ENCODE results near the gene RNF115. TPM values are rescaled to one million over a fixed set of nuclear protein-coding genes. Genes with fewer than 3 reads are reported as not detected.
A peak's percentile ranks its signal among the peaks of the same experiment; 100 is the strongest.
"Not testable (repeated sequence)": the region's sequence is repeated elsewhere in the genome, so short reads cannot be mapped to it uniquely, and the experiment has no call there.

The RNF115 gene
- total RNA-seq, 8 experiments from 2014 or later: 7.2 to 18.7 (median 16.3) TPM

DNA sequence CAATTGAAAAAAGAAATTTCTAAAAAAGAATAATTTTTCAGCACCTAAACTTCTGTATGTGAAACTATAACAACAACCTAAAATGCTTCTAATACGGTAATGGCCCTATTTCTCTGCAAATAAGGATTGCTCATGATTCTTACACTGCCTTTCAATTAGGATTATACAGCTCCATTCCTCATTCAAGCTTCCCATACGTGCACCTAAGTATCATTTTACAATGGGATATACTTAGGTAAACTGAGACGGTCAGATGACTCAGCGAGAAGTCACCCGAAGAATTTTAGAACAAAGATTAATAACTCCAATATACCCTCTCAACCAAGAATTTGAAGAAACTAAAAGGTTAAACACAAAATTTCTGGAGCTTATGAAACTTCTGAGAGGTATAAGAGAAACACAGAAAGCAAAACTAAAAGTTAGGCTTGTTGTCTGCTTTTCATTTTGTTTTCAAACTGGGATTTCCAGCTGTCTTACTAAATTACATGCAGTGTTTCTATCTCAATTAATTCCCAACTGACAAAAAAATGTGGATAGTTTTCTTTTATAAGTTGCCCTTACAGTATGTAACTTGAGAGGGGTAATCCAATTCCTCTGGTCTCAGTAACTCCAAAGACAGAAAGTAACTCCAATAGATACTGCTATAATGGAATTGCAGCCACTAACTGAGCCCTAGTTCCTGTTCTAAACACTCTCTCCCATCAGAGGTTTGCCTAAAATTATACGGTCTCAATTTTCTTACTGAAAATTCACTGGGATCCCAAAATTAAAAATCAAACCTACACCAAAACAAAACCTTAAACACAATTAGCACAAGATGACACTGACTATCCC, 10.7 kb downstream of the RNF115 start:
- in situ Hi-C loops (cut with MboI; ENCODE audit: low pct_unique_long_range_greater_than_20kb in 2 of 9, low sequenced_read_pairs in 9 of 9, unreplicated experiment in 9 of 9); H3K4me3 ChIP-seq; H3K27ac ChIP-seq; H3K4me1 ChIP-seq (replicated peaks in 1 of 2): not testable (repeated sequence)
- ATAC-seq (replicated peaks in 6 of 8): peak in 1 of 8 experiments; percentile 22
- no CpG with 5 or more reads among the region's 6 CpGs for WGBS, 10 experiments

GRCh38 chr1:145806844-145807243, 17.1 kb downstream of the RNF115 start:
- no peak for ATAC-seq (replicated peaks in 6 of 8)
- 94 to 100% (median 99%) methylated on average over 1 to 7 of the region's 7 CpGs; no CpG with 5 or more reads in 2 of the 10 experiments for WGBS, 10 experiments

GRCh38 chr1:145806408-145806807, 17.5 kb downstream of the RNF115 start:
- in situ Hi-C loops (cut with MboI; ENCODE audit: low pct_unique_long_range_greater_than_20kb in 2 of 9, low sequenced_read_pairs in 9 of 9, unreplicated experiment in 9 of 9): no loop called here
- H3K4me1 ChIP-seq (replicated peaks in 1 of 2): peaks cover 0 to 6% of the 10 kb centered on the region in 2 donors
- H3K27ac ChIP-seq: no peak overlapping the region
- WGBS, 10 experiments: 84 to 100% (median 98%) methylated on average over 2 to 4 of the region's 4 CpGs; no CpG with 5 or more reads in 1 of the 10 experiments
- no peak for ATAC-seq (replicated peaks in 6 of 8)
- H3K4me3 ChIP-seq: no peak overlapping the region

More at GRCh38 chr1:145806844-145807243, 17.1 kb downstream of the RNF115 start:
- Histone ChIP-seq H3K4me1 (replicated peaks in 1 of 2) (peaks cover 0 to 6% of the 10 kb centered on the region in 2 donors), H3K4me3 (no peak overlapping the region), H3K27ac (no peak overlapping the region)
- in situ Hi-C loops (cut with MboI; ENCODE audit: low pct_unique_long_range_greater_than_20kb in 2 of 9, low sequenced_read_pairs in 9 of 9, unreplicated experiment in 9 of 9): no loop called here

DNA sequence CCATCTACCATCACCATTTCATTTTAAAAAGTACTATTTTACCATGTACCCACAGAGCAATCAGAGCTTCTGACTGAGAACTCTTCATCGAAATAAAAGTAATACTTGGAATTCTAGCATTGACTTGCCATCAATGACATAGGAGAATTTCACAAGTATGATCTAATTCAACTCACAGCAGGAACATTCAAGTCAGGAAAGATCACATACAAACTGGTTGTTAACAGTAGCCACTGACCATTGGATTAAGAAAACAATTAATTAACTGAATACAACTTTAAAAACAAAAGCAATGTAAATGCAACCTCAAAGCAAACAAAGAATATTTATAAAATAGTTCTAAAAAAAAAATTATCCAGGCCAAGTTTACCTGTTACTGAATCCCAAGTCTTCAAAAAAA, 18.8 kb downstream of the RNF115 start:
- Histone ChIP-seq H3K4me3 (no peak overlapping the region), H3K4me1 (replicated peaks in 1 of 2) (peaks cover 0 to 6% of the 10 kb centered on the region in 2 donors), H3K27ac (no peak overlapping the region)
- 14 to 89% (median 72%) methylated on average over 1 of the region's 1 CpG; no CpG with 5 or more reads in 3 of the 10 experiments for WGBS, 10 experiments
- in situ Hi-C loops (cut with MboI; ENCODE audit: low pct_unique_long_range_greater_than_20kb in 2 of 9, low sequenced_read_pairs in 9 of 9, unreplicated experiment in 9 of 9): no loop called here
- ATAC-seq (replicated peaks in 6 of 8): no peak

DNA sequence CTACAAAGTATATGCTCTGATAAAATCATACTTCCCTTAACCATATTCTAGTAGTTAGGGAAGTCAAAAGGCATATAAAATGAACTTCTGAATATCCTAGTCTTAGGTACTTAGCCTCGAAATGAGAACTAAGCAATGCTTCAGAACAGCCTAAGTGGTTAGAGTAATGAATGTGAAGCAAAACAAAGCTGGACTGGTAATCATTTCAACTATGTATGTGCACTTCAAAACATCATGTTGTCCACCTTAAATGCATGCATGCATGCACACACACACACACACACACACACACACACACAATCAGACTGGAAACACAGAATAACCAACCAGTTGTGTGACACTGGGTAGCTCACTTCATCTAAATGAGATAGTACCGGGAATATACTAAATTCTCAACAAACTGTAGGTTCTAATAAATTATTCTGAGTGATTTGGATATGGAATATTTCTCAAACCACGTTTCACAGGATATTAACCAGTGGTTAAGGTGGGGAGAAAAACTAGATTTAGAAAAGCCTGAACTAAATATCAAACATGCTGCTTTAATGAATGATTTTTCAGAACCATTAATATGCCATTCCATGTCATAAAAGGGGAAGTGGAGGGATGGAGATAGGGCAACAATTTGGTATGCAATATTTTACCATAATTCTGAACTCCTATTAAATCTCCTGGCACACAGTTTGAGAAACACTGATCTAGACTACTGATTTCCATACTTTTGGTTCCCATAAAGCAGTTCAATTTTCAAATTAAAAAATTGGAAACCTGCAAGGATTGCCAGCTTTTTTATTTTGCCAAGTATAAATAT, 19.5 kb downstream of the RNF115 start:
- WGBS, 10 experiments: 57 to 86% (median 74%) methylated on average over 1 to 3 of the region's 3 CpGs; no CpG with 5 or more reads in 2 of the 10 experiments
- in situ Hi-C loops (cut with MboI; ENCODE audit: low pct_unique_long_range_greater_than_20kb in 2 of 9, low sequenced_read_pairs in 9 of 9, unreplicated experiment in 9 of 9): no loop called here
- H3K4me1 ChIP-seq (replicated peaks in 1 of 2): peaks cover 0 to 6% of the 10 kb centered on the region in 2 donors
- ATAC-seq (replicated peaks in 6 of 8): peak in 1 of 8 experiments; percentile 17
- H3K4me3 ChIP-seq: no peak overlapping the region
- H3K27ac ChIP-seq: no peak overlapping the region

GRCh38 chr1:145799806-145800205, 24.1 kb downstream of the RNF115 start:
- Histone ChIP-seq H3K4me3 (no peak overlapping the region), H3K27ac (no peak overlapping the region), H3K4me1 (replicated peaks in 1 of 2) (peaks cover 0 to 6% of the 10 kb centered on the region in 2 donors)
- in situ Hi-C loops (cut with MboI; ENCODE audit: low pct_unique_long_range_greater_than_20kb in 2 of 9, low sequenced_read_pairs in 9 of 9, unreplicated experiment in 9 of 9): no loop called here
- WGBS, 10 experiments: 85 to 100% (median 98%) methylated on average over 1 to 2 of the region's 2 CpGs
- no peak for ATAC-seq (replicated peaks in 6 of 8)

- H3K27ac ChIP-seq: no peak overlapping the region
- in situ Hi-C loops (cut with MboI; ENCODE audit: low pct_unique_long_range_greater_than_20kb in 2 of 9, low sequenced_read_pairs in 9 of 9, unreplicated experiment in 9 of 9): no loop called here
- H3K4me1 ChIP-seq (replicated peaks in 1 of 2): no peaks in the 10 kb centered on the region
- ATAC-seq (replicated peaks in 6 of 8): no peak
- WGBS, 10 experiments: 0 to 100% (median 44%) methylated on average over 1 of the region's 1 CpG; no CpG with 5 or more reads in 5 of the 10 experiments
- no peak overlapping the region for H3K4me3 ChIP-seq
Measured at GRCh38 chr1:145796753-145797152, 27.1 kb downstream of the RNF115 start.

DNA sequence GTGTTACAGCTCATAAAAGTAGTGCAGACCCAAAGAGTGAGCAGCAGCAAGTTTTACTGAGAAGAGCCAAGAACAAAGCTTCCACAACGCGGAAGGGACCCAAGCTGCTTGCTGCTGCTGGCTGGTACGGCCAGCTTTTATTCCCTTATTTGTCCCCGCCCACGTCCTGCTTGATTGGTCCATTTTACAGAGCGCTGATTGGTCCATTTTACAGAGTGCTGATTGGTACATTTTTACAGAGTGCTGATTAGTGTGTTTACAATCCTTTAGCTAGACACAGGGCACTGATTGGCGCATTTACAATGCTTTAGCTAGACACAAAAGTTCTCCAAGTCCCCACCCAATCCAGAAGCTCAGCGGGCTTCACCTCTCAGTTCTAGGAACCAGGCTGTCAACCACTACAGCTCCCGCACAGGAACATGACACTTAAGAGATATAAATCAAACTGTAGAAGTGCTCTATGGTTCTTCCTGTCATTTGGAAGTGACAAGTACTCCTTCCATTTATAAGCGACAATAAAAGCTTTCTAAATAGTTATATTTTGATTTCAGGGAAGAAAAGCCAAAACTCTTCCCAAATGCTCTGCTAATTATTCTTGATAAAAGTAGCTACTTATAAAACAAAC, 28.5 kb downstream of the RNF115 start:
- no peaks in the 10 kb centered on the region for H3K4me1 ChIP-seq (replicated peaks in 1 of 2)
- no peak overlapping the region for H3K27ac ChIP-seq
- in situ Hi-C loops (cut with MboI; ENCODE audit: low pct_unique_long_range_greater_than_20kb in 2 of 9, low sequenced_read_pairs in 9 of 9, unreplicated experiment in 9 of 9): no loop called here
- no peak overlapping the region for H3K4me3 ChIP-seq
- ATAC-seq (replicated peaks in 6 of 8): no peak
- 91 to 98% (median 94%) methylated on average over 3 to 10 of the region's 10 CpGs; no CpG with 5 or more reads in 1 of the 10 experiments for WGBS, 10 experiments

DNA sequence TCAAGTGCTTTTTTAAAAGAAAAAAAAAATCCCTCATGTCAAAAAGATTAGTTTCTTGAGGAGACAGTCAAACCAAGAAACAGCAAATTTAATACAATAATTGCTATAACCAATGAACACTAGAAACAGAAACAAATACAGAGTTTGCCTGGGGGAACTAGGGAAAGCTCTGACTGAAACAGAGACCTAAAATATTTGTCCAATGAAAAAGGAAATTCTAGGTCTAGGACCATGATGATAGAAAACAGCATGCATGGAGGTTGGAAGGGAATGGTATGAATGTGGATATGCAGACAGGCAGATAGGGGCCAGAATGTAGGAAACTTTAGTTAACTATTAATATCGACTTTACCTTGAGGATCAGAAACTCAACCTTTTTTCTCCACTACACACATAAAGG, 31.4 kb downstream of the RNF115 start:
- no peak overlapping the region for H3K27ac ChIP-seq
- H3K4me1 ChIP-seq (replicated peaks in 1 of 2): no peaks in the 10 kb centered on the region
- ATAC-seq (replicated peaks in 6 of 8): no peak
- no peak overlapping the region for H3K4me3 ChIP-seq
- in situ Hi-C loops (cut with MboI; ENCODE audit: low pct_unique_long_range_greater_than_20kb in 2 of 9, low sequenced_read_pairs in 9 of 9, unreplicated experiment in 9 of 9): no loop called here
- WGBS, 10 experiments: 75 to 100% (median 90%) methylated on average over 1 of the region's 1 CpG; no CpG with 5 or more reads in 3 of the 10 experiments

- ATAC-seq (replicated peaks in 6 of 8): not testable (repeated sequence)
Measured at GRCh38 chr1:145791860-145792259, 32.0 kb downstream of the RNF115 start.

GRCh38 chr1:145788580-145788979, 35.3 kb downstream of the RNF115 start:
- Histone ChIP-seq H3K4me3 (no peak overlapping the region), H3K27ac (no peak overlapping the region), H3K4me1 (replicated peaks in 1 of 2) (no peaks in the 10 kb centered on the region)
- no peak for ATAC-seq (replicated peaks in 6 of 8)
- in situ Hi-C loops (cut with MboI; ENCODE audit: low pct_unique_long_range_greater_than_20kb in 2 of 9, low sequenced_read_pairs in 9 of 9, unreplicated experiment in 9 of 9): no loop called here
- WGBS, 10 experiments: 92 to 100% (median 100%) methylated on average over 1 to 3 of the region's 3 CpGs

More at GRCh38 chr1:145791860-145792259, 32.0 kb downstream of the RNF115 start:
- H3K4me3 ChIP-seq; H3K4me1 ChIP-seq (replicated peaks in 1 of 2); in situ Hi-C loops (cut with MboI; ENCODE audit: low pct_unique_long_range_greater_than_20kb in 2 of 9, low sequenced_read_pairs in 9 of 9, unreplicated experiment in 9 of 9); H3K27ac ChIP-seq: not testable (repeated sequence)
- WGBS, 10 experiments: 63 to 100% (median 92%) methylated on average over 1 to 2 of the region's 2 CpGs; no CpG with 5 or more reads in 1 of the 10 experiments

- in situ Hi-C loops (cut with MboI; ENCODE audit: low pct_unique_long_range_greater_than_20kb in 2 of 9, low sequenced_read_pairs in 9 of 9, unreplicated experiment in 9 of 9): no loop called here
- no peak for ATAC-seq (replicated peaks in 6 of 8)
- Histone ChIP-seq H3K4me3 (no peak overlapping the region), H3K27ac (no peak overlapping the region), H3K4me1 (replicated peaks in 1 of 2) (no peaks in the 10 kb centered on the region)
- WGBS, 10 experiments: 0 to 43% methylated on average over 1 of the region's 1 CpG; no CpG with 5 or more reads in 8 of the 10 experiments
Measured at GRCh38 chr1:145786271-145786670, 37.6 kb downstream of the RNF115 start.

- Histone ChIP-seq H3K27ac (no peak overlapping the region), H3K4me3 (no peak overlapping the region), H3K4me1 (replicated peaks in 1 of 2) (no peaks in the 10 kb centered on the region)
- WGBS, 10 experiments: 67 to 100% (median 78%) methylated on average over 1 of the region's 1 CpG; no CpG with 5 or more reads in 2 of the 10 experiments
- peak in 2 of 8 experiments; percentile 60 to 69 for ATAC-seq (replicated peaks in 6 of 8)
- in situ Hi-C loops (cut with MboI; ENCODE audit: low pct_unique_long_range_greater_than_20kb in 2 of 9, low sequenced_read_pairs in 9 of 9, unreplicated experiment in 9 of 9): no loop called here
Measured at GRCh38 chr1:145785547-145785946, 38.3 kb downstream of the RNF115 start.
